Right lobe of liver (tissue), 6 donors: Measurements from ENCODE around the gene ILK. TPM values are rescaled to one million over a fixed set of nuclear protein-coding genes. Genes with fewer than 3 reads are reported as not detected.

ENCODE experiments used
- ATAC-seq, 4 donors: fragments of 200-7000 bp; cut with Tn5 transposase; one replicate each; pipeline ENCODE4 v1.9.1; 2020; ENCODE audit warnings: mild to moderate bottlenecking in 4 of 4, moderate library complexity in 4 of 4
- DNase-seq, 3 donors: peaks; one replicate each; pipeline ENCODE4 v3.0.0-alpha.2; 2020
- H3K27ac ChIP-seq, 3 donors: fragments of 200-600 bp; one replicate each; pipeline ENCODE4 v1.8.0; 2022
- H3K27me3 ChIP-seq, 2 donors: fragments of 200-600 bp; one replicate each; pipeline ENCODE4 v1.8.0; 2022
- H3K36me3 ChIP-seq, 4 donors: fragments of 200-600 bp; sonication (generic) in 1 of 4; one replicate each; pipeline versions ENCODE4 v1.5.1 to v1.8.0; 2017 to 2022; ENCODE audit warnings: control low read depth in 1 of 4
- H3K4me1 ChIP-seq, 4 donors: fragments of 200-600 bp; sonication (generic) in 1 of 4; one replicate each; pipeline versions ENCODE4 v1.5.1 to v1.8.0; 2017 to 2022; ENCODE audit warnings: control low read depth in 1 of 4
- H3K4me3 ChIP-seq, 3 donors: fragments of 200-600 bp; one replicate each; pipeline ENCODE4 v1.8.0; 2022
- H3K9me3 ChIP-seq, 4 donors: fragments of 200-600 bp; sonication (generic) in 1 of 4; one replicate each; pipeline versions ENCODE4 v1.5.1 to v1.8.0; 2017 to 2022; ENCODE audit warnings: control low read depth in 1 of 4
- POLR2A ChIP-seq: fragments of 450-650 bp; IDR thresholded peaks from one replicate; pipeline ENCODE4 v1.6.1; 2017; ENCODE audit warnings: antibody characterized with exemption, mild to moderate bottlenecking
- WGBS: methylation state at CpG from one replicate; pipeline ENCODE4 v1.1.6; 2018; ENCODE audit warnings: low coverage, low lambda C conversion rate; ENCODE audit not compliant: insufficient coverage; ENCODE audit errors: missing lambda C conversion rate; 5-methylcytosine and 5-hydroxymethylcytosine counted together
- intact Hi-C, 2 donors: fragments of 100-400 bp; cut with DNase I; formaldehyde crosslinking; loops; one replicate each; pipeline versions ENCODE4 v1.11.2 to v1.14.1; 2022
- total RNA-seq, 6 experiments: library from RNA; depleted of rRNA in 2 of 6; stranded (reverse); fragments of >200 nt in 2 of 6; fragmentation: NEBNext Ultra II Directional in 3 of 6; extraction: Animal tissue kit (Norgen Biotek cat#: 25700) in 3 of 6; gene quantifications; one replicate each; pipeline versions ENCODE4 v1.1.0 to v1.2.4, GENCODE V29; 2016 to 2023
- TF ChIP-seq, protein P1 (sequence below), 4 donors: fragments of 200-600 bp in 3 of 4; fragments of 450-650 bp in 1 of 4; IDR thresholded peaks; one replicate each; pipeline versions ENCODE4 v1.5.1 to v1.8.0; 2016 to 2022; ENCODE audit warnings: antibody characterized with exemption in 4 of 4, mild to moderate bottlenecking in 2 of 4
- donor health status: DM: no; HTN: yes; CAD: no.
- donor health status: DM: no; HTN: no; CAD: no.
- donor health status: DM: no; HTN: no; CAD: no.
- donor health status: DM: no; HTN: yes; CAD: no.
- donor health status: DM: no; HTN: yes; CAD: no.

The ILK gene
- total RNA-seq, 6 experiments from 2014 or later = 33.4 to 79.9 (median 55.0) TPM

GRCh38 chr11:6630632-6631291 lies 27.2 kb downstream of the ILK start:
- H3K4me1 ChIP-seq = peaks cover 0 to 17% (median 6%) of the 10 kb centered on the region in 4 donors
- H3K27ac ChIP-seq = no peak overlapping the region
- no peak for TF ChIP-seq POLR2A
- TF ChIP-seq, protein P1, sequence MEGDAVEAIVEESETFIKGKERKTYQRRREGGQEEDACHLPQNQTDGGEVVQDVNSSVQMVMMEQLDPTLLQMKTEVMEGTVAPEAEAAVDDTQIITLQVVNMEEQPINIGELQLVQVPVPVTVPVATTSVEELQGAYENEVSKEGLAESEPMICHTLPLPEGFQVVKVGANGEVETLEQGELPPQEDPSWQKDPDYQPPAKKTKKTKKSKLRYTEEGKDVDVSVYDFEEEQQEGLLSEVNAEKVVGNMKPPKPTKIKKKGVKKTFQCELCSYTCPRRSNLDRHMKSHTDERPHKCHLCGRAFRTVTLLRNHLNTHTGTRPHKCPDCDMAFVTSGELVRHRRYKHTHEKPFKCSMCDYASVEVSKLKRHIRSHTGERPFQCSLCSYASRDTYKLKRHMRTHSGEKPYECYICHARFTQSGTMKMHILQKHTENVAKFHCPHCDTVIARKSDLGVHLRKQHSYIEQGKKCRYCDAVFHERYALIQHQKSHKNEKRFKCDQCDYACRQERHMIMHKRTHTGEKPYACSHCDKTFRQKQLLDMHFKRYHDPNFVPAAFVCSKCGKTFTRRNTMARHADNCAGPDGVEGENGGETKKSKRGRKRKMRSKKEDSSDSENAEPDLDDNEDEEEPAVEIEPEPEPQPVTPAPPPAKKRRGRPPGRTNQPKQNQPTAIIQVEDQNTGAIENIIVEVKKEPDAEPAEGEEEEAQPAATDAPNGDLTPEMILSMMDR (IDR thresholded peaks at IDR 0.05) = no peak
- WGBS = 53% methylated on average over 4 of the region's 28 CpGs
- H3K9me3 ChIP-seq = no peaks in the 10 kb centered on the region
- intact Hi-C loops = no loop called here
- H3K27me3 ChIP-seq = no peaks in the 10 kb centered on the region
- H3K4me3 ChIP-seq = peak overlapping the region in 1 of 3 donors; percentile 38
- no peak for ATAC-seq
- no peaks in the 10 kb centered on the region for H3K36me3 ChIP-seq
- no peak for DNase-seq

GRCh38 chr11:6631361-6631890 lies 27.9 kb downstream of the ILK start:
- no peaks in the 10 kb centered on the region for H3K36me3 ChIP-seq
- ATAC-seq (no peak), DNase-seq (no peak)
- intact Hi-C loops = no loop called here
- no peak overlapping the region for H3K4me3 ChIP-seq
- WGBS = 80% methylated on average over 5 of the region's 11 CpGs
- TF ChIP-seq POLR2A = no peak
- TF ChIP-seq, protein P1 (IDR thresholded peaks at IDR 0.05) = no peak
- no peak overlapping the region for H3K27ac ChIP-seq
- no peaks in the 10 kb centered on the region for H3K9me3 ChIP-seq
- H3K4me1 ChIP-seq = peaks cover 0 to 17% (median 6%) of the 10 kb centered on the region in 4 donors
- no peaks in the 10 kb centered on the region for H3K27me3 ChIP-seq

DNA sequence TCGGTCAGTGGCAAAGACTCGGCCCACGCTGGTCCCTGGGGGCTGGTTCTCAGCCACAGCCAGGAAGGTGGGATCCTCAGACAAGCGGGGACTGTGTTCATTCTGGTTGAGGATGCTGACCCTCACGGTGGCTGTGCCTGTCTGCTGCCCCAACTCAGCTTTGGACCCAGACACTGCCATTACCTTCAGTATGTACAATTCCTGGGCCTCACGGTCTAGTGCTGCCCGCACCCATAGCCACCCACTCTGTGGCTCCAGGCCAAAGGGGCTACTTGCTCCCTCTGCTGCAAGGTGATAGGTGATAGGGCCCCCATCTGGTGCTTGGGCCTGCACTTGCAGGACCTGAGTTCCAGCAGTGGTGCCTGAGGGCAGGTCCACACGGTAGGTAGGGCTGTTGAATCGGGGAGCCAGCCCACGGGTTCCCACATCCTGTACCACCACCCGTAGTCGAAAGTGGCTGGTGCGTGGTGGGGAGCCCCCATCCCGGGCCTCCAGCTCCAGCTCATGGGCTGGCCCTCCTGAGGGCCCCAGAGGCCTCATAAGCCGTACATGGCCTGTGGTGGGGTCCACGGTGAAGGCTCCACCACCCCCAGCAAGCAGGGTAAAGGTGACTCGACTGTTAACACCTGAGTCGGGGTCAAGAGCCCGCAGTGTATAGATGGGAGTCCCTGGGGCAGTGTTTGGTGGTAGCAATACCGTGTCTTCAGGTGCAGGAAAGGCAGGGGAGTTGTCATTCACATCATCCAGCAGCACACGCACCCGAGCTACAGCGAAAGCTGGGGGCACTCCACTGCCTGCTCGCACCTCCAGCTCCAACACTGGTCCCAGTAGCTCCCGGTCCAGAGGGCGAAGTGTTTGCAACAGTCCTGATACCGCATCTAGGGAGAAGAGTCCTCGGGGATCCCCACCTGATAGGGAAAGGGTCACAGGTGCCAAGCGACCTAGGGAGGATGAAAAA lies 28.8 kb downstream of the ILK start:
- TF ChIP-seq, protein P1 (IDR thresholded peaks at IDR 0.05) = no peak
- TF ChIP-seq POLR2A = no peak
- H3K36me3 ChIP-seq = no peaks in the 10 kb centered on the region
- DNase-seq (no peak), ATAC-seq (no peak)
- H3K4me3 ChIP-seq = no peak overlapping the region
- no peaks in the 10 kb centered on the region for H3K27me3 ChIP-seq
- intact Hi-C loops = no loop called here
- WGBS = 81% methylated on average over 7 of the region's 29 CpGs
- peaks cover 0 to 20% (median 8%) of the 10 kb centered on the region in 4 donors for H3K4me1 ChIP-seq
- H3K27ac ChIP-seq = no peak overlapping the region
- H3K9me3 ChIP-seq = no peaks in the 10 kb centered on the region

- no peak overlapping the region for H3K4me3 ChIP-seq
- DNase-seq = no peak
- 90% methylated on average over 4 of the region's 16 CpGs for WGBS
- no peaks in the 10 kb centered on the region for H3K27me3 ChIP-seq
- ATAC-seq = no peak
- peaks cover 0 to 33% (median 17%) of the 10 kb centered on the region in 4 donors for H3K4me1 ChIP-seq
- H3K36me3 ChIP-seq = no peaks in the 10 kb centered on the region
- H3K9me3 ChIP-seq = no peaks in the 10 kb centered on the region
- TF ChIP-seq, protein P1 (IDR thresholded peaks at IDR 0.05) = no peak
- no peak for TF ChIP-seq POLR2A
- intact Hi-C loops = no loop called here
- H3K27ac ChIP-seq = no peak overlapping the region
Observed at GRCh38 chr11:6633422-6634408, 30.1 kb downstream of the ILK start.
